ENCODE data around the gene ZSWIM1.

ZSWIM1 gene

GRCh38 chr20:45880988-45881788 lies at the start of gene ZSWIM1:
Gene ZSWIM1, plus strand, starts transcription at chr20:45881227. Its CDS starts 1,366 bp downstream, at chr20:45882593.
- DNase-seq (ENCODE audit: low read depth): peak; percentile 94

GRCh38 chr20:45832619-45833018 lies 48.4 kb upstream of the ZSWIM1 start:
- DNase-seq (ENCODE audit: low read depth): no peak

GRCh38 chr20:45833030-45833882 lies 47.8 kb upstream of the ZSWIM1 start, which contains the start of gene SNX21:
Gene SNX21, plus strand, starts transcription at chr20:45833799. Its CDS starts 121 bp downstream, at chr20:45833920.
- DNase-seq (ENCODE audit: low read depth): peak; percentile 3

GRCh38 chr20:45833883-45834796 lies 46.9 kb upstream of the ZSWIM1 start:
- peak; percentile 18 for DNase-seq (ENCODE audit: low read depth)

- DNase-seq (ENCODE audit: low read depth): no peak
Measured at GRCh38 chr20:45834797-45835161, 46.2 kb upstream of the ZSWIM1 start.

- DNase-seq (ENCODE audit: low read depth): no peak
Measured at GRCh38 chr20:45835329-45835765, 45.7 kb upstream of the ZSWIM1 start.

- DNase-seq (ENCODE audit: low read depth): no peak
Measured at GRCh38 chr20:45835825-45836224, 45.2 kb upstream of the ZSWIM1 start.

GRCh38 chr20:45836841-45837240 lies 44.2 kb upstream of the ZSWIM1 start:
- no peak for DNase-seq (ENCODE audit: low read depth)

GRCh38 chr20:45840700-45841198 lies 40.3 kb upstream of the ZSWIM1 start:
- no peak for DNase-seq (ENCODE audit: low read depth)

GRCh38 chr20:45841407-45842129 lies 39.5 kb upstream of the ZSWIM1 start:
- no peak for DNase-seq (ENCODE audit: low read depth)

GRCh38 chr20:45842169-45842812 lies 38.7 kb upstream of the ZSWIM1 start:
- DNase-seq (ENCODE audit: low read depth): no peak

GRCh38 chr20:45843506-45843905 lies 37.5 kb upstream of the ZSWIM1 start:
- no peak for DNase-seq (ENCODE audit: low read depth)

- DNase-seq (ENCODE audit: low read depth): no peak
Measured at GRCh38 chr20:45845452-45845851, 35.6 kb upstream of the ZSWIM1 start.

GRCh38 chr20:45848421-45848820 lies 32.6 kb upstream of the ZSWIM1 start:
- DNase-seq (ENCODE audit: low read depth): no peak

- no peak for DNase-seq (ENCODE audit: low read depth)
Measured at GRCh38 chr20:45848969-45849582, 32.0 kb upstream of the ZSWIM1 start.

- DNase-seq (ENCODE audit: low read depth): no peak
Measured at GRCh38 chr20:45850238-45850637, 30.8 kb upstream of the ZSWIM1 start.

- no peak for DNase-seq (ENCODE audit: low read depth)
Measured at GRCh38 chr20:45850926-45851325, 30.1 kb upstream of the ZSWIM1 start.

GRCh38 chr20:45851501-45851900 lies 29.5 kb upstream of the ZSWIM1 start:
- no peak for DNase-seq (ENCODE audit: low read depth)

GRCh38 chr20:45852326-45852725 lies 28.7 kb upstream of the ZSWIM1 start:
- no peak for DNase-seq (ENCODE audit: low read depth)

GRCh38 chr20:45853484-45853883 lies 27.5 kb upstream of the ZSWIM1 start:
- DNase-seq (ENCODE audit: low read depth): no peak
